K562 (cell line): ENCODE measurements around the gene AFG1L. TPM values are rescaled to one million over a fixed set of nuclear protein-coding genes. Genes with fewer than 3 reads are reported as not detected.

Experiments used
- CEBPG ChIP-seq, 3 experiments: fragments of 200-800 bp in 1 of 3; sonication (Bioruptor generic) in 1 of 3; sonication (generic) in 1 of 3; formaldehyde crosslinking in 1 of 3; IDR thresholded peaks in 2 of 3; conservative IDR thresholded peaks in 1 of 3; 2 replicates each; pipeline versions ENCODE4 v1.6.1 to v1.8.0; 2016 to 2022; ENCODE audit warnings: missing compliant biosample characterization in 2 of 3, missing genetic modification characterization in 2 of 3, mild to moderate bottlenecking in 1 of 3, missing genetic modification reagents in 1 of 3
- HNRNPK ChIP-seq: fragments of 200-400 bp; formaldehyde crosslinking; IDR thresholded peaks from one replicate; pipeline ENCODE4 v1.6.1; 2018; ENCODE audit warnings: mild to moderate bottlenecking, low read depth, low read length; ENCODE audit not compliant: poor library complexity, severe bottlenecking
- HNRNPUL1 ChIP-seq: fragments of 200-400 bp; formaldehyde crosslinking; IDR thresholded peaks from 2 replicates; pipeline ENCODE4 v1.6.1; 2017; ENCODE audit warnings: low read length
- ILK ChIP-seq: fragments of 450-650 bp; IDR thresholded peaks from 2 replicates; pipeline ENCODE4 v1.6.1; 2016; ENCODE audit warnings: missing genetic modification characterization, low read depth, mild to moderate bottlenecking, missing compliant biosample characterization, moderate library complexity, borderline replicate concordance
- MEF2A ChIP-seq: IDR thresholded peaks from 2 replicates; pipeline ENCODE4 v1.6.1; 2011; ENCODE audit warnings: low read depth, mild to moderate bottlenecking, low read length, moderate library complexity; ENCODE audit not compliant: control insufficient read depth
- RNF2 ChIP-seq: sonication (generic); IDR thresholded peaks from 2 replicates; pipeline ENCODE4 v1.6.1; 2016
- ZNF561 ChIP-seq: fragments of 450-650 bp; formaldehyde crosslinking; conservative IDR thresholded peaks from 2 replicates; pipeline ENCODE4 v1.4.0; 2020; ENCODE audit warnings: mild to moderate bottlenecking, moderate library complexity
- polyA plus RNA-seq, 8 experiments: library from polyadenylated mRNA; depleted of rRNA in 4 of 8; stranded (reverse) in 5 of 8; unstranded in 3 of 8; fragments of >200 nt; fragmentation: Nextera tagmentation in 2 of 8; fragmentation: Illumina TruSeq in 1 of 8; extraction: Ambion mirVana in 2 of 8; extraction: Trizol in 1 of 8; gene quantifications; 2 replicates each; pipeline versions ENCODE4 v1.2.1 to v1.2.3, GENCODE V29; 2011 to 2014; ENCODE audit warnings: inconsistent platforms in 1 of 8, missing spikeins in 1 of 8
- total RNA-seq, 7 experiments: library from RNA; depleted of rRNA in 6 of 7; stranded (reverse); fragments of >200 nt in 6 of 7; fragmentation: Illumina TruSeq in 2 of 7; extraction: Trizol in 2 of 7; gene quantifications; 2 replicates each; pipeline versions ENCODE4 v1.2.1 to v1.2.3, GENCODE V29; 2011 to 2021; ENCODE audit warnings: low replicate concordance in 1 of 7
- TF ChIP-seq, protein P1 (sequence below): fragments of 200-400 bp; formaldehyde crosslinking; IDR thresholded peaks from 2 replicates; pipeline ENCODE4 v1.6.1; 2017; ENCODE audit warnings: mild to moderate bottlenecking, low read depth, low read length, moderate library complexity
- TF ChIP-seq, protein P2 (sequence below), 3 experiments: fragments of 200-800 bp in 1 of 3; fragments of 250-450 bp in 1 of 3; fragments of 450-650 bp in 1 of 3; sonication (Bioruptor Pico) in 1 of 3; sonication (Bioruptor generic) in 1 of 3; formaldehyde crosslinking in 1 of 3; IDR thresholded peaks; 2 replicates each; pipeline versions ENCODE4 v1.6.1 to v1.8.0; 2016 to 2022; ENCODE audit warnings: mild to moderate bottlenecking in 2 of 3, missing genetic modification characterization in 2 of 3, missing compliant biosample characterization in 1 of 3, moderate library complexity in 1 of 3
- TF ChIP-seq, protein P3 (sequence below): IDR thresholded peaks from 2 replicates; pipeline ENCODE4 v1.6.1; 2012; ENCODE audit warnings: low read depth, low read length, improper control_type of control experiment, borderline replicate concordance
- TF ChIP-seq, protein P4 (sequence below): fragments of 450-650 bp; formaldehyde crosslinking; IDR thresholded peaks from 2 replicates; pipeline ENCODE4 v1.4.0; 2020; ENCODE audit warnings: mild to moderate bottlenecking, moderate library complexity
- TF ChIP-seq, protein P5 (sequence below): fragments of 450-650 bp; conservative IDR thresholded peaks from 2 replicates; pipeline ENCODE4 v1.6.1; 2016; ENCODE audit warnings: missing genetic modification characterization, low read depth, mild to moderate bottlenecking, control low read depth, missing compliant biosample characterization

The AFG1L gene
- total and polyA plus RNA-seq, 9 of the 15 experiments (the other 6 are each of a cell fraction or from before 2014, with no cell fraction given), result 2.2 to 15.5 (median 5.8) TPM

DNA sequence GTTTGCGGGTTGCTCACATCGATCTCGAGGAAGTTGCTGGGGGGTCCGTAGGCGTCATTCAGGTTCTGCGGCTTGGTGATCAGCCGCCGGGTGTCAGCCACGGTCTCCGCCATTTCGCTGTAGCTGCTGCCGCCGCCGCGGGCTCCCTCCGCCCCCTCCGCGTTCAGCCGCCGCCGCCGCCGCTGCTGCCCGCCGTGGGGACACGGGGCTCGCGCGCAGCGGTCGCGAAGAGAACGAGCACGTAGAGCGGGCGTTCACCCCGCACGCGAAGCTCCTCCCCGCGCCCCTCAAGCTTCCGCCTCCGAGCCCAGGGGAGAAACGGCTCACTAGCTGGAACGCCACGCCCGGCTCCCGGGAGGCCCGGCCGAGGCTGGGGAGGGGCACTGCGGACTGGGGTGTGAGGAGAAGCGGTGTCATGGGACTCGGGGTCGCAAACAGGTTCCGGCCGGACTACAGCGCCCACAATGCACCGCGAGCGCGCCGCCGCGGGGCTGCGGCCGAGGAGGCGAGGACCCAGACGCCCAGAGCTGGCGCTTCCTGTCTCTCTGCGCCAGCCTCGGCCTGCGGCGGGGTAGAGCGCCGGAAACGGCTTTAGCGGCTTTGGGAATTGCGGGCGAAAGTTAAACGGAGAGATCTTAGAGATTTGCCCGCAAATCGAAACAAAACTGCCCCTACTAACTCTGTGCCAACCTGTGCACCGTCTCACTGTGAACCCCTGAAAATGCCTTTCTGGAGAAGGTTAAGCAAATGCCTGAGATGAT, 33.9 kb upstream of the AFG1L start, which contains the start of gene SNX3 (continued):
- TF ChIP-seq, protein P1, sequence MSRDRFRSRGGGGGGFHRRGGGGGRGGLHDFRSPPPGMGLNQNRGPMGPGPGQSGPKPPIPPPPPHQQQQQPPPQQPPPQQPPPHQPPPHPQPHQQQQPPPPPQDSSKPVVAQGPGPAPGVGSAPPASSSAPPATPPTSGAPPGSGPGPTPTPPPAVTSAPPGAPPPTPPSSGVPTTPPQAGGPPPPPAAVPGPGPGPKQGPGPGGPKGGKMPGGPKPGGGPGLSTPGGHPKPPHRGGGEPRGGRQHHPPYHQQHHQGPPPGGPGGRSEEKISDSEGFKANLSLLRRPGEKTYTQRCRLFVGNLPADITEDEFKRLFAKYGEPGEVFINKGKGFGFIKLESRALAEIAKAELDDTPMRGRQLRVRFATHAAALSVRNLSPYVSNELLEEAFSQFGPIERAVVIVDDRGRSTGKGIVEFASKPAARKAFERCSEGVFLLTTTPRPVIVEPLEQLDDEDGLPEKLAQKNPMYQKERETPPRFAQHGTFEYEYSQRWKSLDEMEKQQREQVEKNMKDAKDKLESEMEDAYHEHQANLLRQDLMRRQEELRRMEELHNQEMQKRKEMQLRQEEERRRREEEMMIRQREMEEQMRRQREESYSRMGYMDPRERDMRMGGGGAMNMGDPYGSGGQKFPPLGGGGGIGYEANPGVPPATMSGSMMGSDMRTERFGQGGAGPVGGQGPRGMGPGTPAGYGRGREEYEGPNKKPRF, result no peak
- no peak for TF ChIP-seq HNRNPUL1
- no peak for TF ChIP-seq ILK
- peak; percentile 78; the same call in 1 of the 2 replicates for TF ChIP-seq RNF2
- TF ChIP-seq, protein P2, sequence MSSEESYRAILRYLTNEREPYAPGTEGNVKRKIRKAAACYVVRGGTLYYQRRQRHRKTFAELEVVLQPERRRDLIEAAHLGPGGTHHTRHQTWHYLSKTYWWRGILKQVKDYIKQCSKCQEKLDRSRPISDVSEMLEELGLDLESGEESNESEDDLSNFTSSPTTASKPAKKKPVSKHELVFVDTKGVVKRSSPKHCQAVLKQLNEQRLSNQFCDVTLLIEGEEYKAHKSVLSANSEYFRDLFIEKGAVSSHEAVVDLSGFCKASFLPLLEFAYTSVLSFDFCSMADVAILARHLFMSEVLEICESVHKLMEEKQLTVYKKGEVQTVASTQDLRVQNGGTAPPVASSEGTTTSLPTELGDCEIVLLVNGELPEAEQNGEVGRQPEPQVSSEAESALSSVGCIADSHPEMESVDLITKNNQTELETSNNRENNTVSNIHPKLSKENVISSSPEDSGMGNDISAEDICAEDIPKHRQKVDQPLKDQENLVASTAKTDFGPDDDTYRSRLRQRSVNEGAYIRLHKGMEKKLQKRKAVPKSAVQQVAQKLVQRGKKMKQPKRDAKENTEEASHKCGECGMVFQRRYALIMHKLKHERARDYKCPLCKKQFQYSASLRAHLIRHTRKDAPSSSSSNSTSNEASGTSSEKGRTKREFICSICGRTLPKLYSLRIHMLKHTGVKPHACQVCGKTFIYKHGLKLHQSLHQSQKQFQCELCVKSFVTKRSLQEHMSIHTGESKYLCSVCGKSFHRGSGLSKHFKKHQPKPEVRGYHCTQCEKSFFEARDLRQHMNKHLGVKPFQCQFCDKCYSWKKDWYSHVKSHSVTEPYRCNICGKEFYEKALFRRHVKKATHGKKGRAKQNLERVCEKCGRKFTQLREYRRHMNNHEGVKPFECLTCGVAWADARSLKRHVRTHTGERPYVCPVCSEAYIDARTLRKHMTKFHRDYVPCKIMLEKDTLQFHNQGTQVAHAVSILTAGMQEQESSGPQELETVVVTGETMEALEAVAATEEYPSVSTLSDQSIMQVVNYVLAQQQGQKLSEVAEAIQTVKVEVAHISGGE (CRISPR knock-in tag; IDR thresholded peaks at IDR 0.05), result peak in 1 of 3 experiments; percentile 93; a peak in 3 of 6 replicates
- TF ChIP-seq CEBPG (CRISPR knock-in tag; IDR thresholded peaks at IDR 0.05), result peak; percentile 65; the same call in 1 of the 2 replicates
- TF ChIP-seq CEBPG (tag; conservative IDR thresholded peaks at IDR 0.05 in 1 of 2, IDR thresholded peaks at IDR 0.05 in 1 of 2), result peak in 1 of 2 experiments; percentile 45; a peak in 2 of 4 replicates
- TF ChIP-seq, protein P3, sequence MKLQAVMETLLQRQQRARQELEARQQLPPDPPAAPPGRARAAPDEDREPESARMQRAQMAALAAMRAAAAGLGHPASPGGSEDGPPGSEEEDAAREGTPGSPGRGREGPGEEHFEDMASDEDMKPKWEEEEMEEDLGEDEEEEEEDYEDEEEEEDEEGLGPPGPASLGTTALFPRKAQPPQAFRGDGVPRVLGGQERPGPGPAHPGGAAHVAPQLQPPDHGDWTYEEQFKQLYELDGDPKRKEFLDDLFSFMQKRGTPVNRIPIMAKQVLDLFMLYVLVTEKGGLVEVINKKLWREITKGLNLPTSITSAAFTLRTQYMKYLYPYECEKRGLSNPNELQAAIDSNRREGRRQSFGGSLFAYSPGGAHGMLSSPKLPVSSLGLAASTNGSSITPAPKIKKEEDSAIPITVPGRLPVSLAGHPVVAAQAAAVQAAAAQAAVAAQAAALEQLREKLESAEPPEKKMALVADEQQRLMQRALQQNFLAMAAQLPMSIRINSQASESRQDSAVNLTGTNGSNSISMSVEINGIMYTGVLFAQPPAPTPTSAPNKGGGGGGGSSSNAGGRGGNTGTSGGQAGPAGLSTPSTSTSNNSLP, result no peak
- TF ChIP-seq, protein P4, sequence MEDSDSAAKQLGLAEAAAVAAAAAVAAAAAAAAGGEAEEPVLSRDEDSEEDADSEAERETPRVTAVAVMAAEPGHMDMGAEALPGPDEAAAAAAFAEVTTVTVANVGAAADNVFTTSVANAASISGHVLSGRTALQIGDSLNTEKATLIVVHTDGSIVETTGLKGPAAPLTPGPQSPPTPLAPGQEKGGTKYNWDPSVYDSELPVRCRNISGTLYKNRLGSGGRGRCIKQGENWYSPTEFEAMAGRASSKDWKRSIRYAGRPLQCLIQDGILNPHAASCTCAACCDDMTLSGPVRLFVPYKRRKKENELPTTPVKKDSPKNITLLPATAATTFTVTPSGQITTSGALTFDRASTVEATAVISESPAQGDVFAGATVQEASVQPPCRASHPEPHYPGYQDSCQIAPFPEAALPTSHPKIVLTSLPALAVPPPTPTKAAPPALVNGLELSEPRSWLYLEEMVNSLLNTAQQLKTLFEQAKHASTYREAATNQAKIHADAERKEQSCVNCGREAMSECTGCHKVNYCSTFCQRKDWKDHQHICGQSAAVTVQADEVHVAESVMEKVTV (CRISPR knock-in tag), result no peak
- TF ChIP-seq, protein P5, sequence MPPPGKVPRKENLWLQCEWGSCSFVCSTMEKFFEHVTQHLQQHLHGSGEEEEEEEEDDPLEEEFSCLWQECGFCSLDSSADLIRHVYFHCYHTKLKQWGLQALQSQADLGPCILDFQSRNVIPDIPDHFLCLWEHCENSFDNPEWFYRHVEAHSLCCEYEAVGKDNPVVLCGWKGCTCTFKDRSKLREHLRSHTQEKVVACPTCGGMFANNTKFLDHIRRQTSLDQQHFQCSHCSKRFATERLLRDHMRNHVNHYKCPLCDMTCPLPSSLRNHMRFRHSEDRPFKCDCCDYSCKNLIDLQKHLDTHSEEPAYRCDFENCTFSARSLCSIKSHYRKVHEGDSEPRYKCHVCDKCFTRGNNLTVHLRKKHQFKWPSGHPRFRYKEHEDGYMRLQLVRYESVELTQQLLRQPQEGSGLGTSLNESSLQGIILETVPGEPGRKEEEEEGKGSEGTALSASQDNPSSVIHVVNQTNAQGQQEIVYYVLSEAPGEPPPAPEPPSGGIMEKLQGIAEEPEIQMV, result no peak
- TF ChIP-seq MEF2A, result no peak
- TF ChIP-seq ZNF561 (CRISPR knock-in tag), result no peak
- TF ChIP-seq HNRNPK, result no peak
